Measurements from ENCODE around the gene HSPA12A. TPM values are rescaled to one million over a fixed set of nuclear protein-coding genes. Genes with fewer than 3 reads are reported as not detected.

Gene HSPA12A
- total RNA-seq, 1 experiment from 2014 or later: 1.4 TPM

DNA sequence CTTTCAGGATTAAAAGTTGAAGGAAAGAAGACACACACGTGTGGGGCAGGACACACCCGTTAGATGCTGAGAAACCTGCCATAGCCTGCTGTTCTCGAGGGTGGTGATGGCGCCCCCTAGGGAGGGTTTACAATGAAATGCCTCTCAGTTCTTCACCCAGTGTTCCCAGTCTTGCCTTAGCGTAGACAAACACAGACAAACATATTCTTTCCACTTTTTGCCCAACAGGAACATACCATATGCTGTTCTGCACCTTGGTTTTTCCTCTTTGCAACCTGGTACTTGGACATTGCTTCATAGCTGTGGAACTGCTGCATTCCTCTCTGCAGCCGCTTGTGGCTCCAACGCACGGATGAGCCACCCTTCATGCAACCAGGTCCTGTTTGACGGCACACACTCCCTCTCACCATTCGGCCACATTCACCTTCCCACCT lies 23.3 kb upstream of the HSPA12A start:
- intact Hi-C loops (cut with micrococcal nuclease; ENCODE audit: unreplicated experiment): no loop called here
- BruUV-seq (replicated peaks): no TSS peak
- Histone ChIP-seq H3K36me3 (ENCODE audit: insufficient read depth, low read length, poor library complexity, severe bottlenecking) (no peaks in the 10 kb centered on the region), H3K4me1 (ENCODE audit: insufficient read depth, low read length, poor library complexity, severe bottlenecking) (no peaks in the 10 kb centered on the region), H3K27me3 (replicated peaks; ENCODE audit: insufficient read depth, low read depth, low read length, poor library complexity) (peaks cover 6% of the 10 kb centered on the region), H3K4me3 (ENCODE audit: low read depth, low read length, poor library complexity, severe bottlenecking) (no peak overlapping the region), H3K9me3 (ENCODE audit: low read depth, low read length, poor library complexity, severe bottlenecking) (no peaks in the 10 kb centered on the region), H3K27ac (ENCODE audit: low read depth, low read length, poor library complexity, severe bottlenecking) (no peak overlapping the region)
- no peak for TF ChIP-seq EZH2 (IDR thresholded peaks at IDR 0.05; ENCODE audit: borderline replicate concordance, low read depth, low read length, poor library complexity, severe bottlenecking)
- TF ChIP-seq, protein P1, sequence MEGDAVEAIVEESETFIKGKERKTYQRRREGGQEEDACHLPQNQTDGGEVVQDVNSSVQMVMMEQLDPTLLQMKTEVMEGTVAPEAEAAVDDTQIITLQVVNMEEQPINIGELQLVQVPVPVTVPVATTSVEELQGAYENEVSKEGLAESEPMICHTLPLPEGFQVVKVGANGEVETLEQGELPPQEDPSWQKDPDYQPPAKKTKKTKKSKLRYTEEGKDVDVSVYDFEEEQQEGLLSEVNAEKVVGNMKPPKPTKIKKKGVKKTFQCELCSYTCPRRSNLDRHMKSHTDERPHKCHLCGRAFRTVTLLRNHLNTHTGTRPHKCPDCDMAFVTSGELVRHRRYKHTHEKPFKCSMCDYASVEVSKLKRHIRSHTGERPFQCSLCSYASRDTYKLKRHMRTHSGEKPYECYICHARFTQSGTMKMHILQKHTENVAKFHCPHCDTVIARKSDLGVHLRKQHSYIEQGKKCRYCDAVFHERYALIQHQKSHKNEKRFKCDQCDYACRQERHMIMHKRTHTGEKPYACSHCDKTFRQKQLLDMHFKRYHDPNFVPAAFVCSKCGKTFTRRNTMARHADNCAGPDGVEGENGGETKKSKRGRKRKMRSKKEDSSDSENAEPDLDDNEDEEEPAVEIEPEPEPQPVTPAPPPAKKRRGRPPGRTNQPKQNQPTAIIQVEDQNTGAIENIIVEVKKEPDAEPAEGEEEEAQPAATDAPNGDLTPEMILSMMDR (conservative IDR thresholded peaks at IDR 0.05; ENCODE audit: low read depth, low read length): peak; percentile 61
- POLR2A ChIA-PET (ENCODE audit: low non-redundant PET): no interaction called here
- DNase-seq (ENCODE audit: low spot score): peak; percentile 39
- CTCF ChIA-PET: no interaction called here

DNA sequence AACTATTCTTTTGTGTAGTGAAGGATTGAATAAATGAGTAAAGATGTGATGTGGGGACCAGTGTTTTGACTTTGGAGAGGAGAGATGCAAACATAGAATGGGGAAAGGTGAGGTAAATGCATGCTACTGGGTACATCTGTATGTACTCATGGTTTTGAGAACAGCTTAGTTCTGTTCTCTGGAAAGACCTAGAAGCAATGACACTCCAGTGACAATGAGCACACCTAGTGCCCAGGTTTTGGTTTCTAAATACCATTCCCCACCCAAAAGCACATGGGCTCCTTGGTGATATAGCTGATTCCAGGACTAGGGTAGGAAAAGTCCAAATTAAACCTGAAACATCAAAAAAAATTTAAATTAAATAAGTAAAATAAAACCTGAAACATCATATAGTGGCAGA lies 22.6 kb upstream of the HSPA12A start:
- H3K27me3 ChIP-seq (replicated peaks; ENCODE audit: insufficient read depth, low read depth, low read length, poor library complexity): peaks cover 6% of the 10 kb centered on the region
- ChIA-PET CTCF (no interaction called here), POLR2A (ENCODE audit: low non-redundant PET) (no interaction called here)
- TF ChIP-seq, protein P1 (conservative IDR thresholded peaks at IDR 0.05; ENCODE audit: low read depth, low read length): no peak
- TF ChIP-seq EZH2 (IDR thresholded peaks at IDR 0.05; ENCODE audit: borderline replicate concordance, low read depth, low read length, poor library complexity, severe bottlenecking): no peak
- intact Hi-C loops (cut with micrococcal nuclease; ENCODE audit: unreplicated experiment): no loop called here
- H3K4me3 ChIP-seq (ENCODE audit: low read depth, low read length, poor library complexity, severe bottlenecking): no peak overlapping the region
- no peaks in the 10 kb centered on the region for H3K4me1 ChIP-seq (ENCODE audit: insufficient read depth, low read length, poor library complexity, severe bottlenecking)
- no peaks in the 10 kb centered on the region for H3K9me3 ChIP-seq (ENCODE audit: low read depth, low read length, poor library complexity, severe bottlenecking)
- no peak for DNase-seq (ENCODE audit: low spot score)
- BruUV-seq (replicated peaks): no TSS peak
- no peak overlapping the region for H3K27ac ChIP-seq (ENCODE audit: low read depth, low read length, poor library complexity, severe bottlenecking)
- no peaks in the 10 kb centered on the region for H3K36me3 ChIP-seq (ENCODE audit: insufficient read depth, low read length, poor library complexity, severe bottlenecking)

DNA sequence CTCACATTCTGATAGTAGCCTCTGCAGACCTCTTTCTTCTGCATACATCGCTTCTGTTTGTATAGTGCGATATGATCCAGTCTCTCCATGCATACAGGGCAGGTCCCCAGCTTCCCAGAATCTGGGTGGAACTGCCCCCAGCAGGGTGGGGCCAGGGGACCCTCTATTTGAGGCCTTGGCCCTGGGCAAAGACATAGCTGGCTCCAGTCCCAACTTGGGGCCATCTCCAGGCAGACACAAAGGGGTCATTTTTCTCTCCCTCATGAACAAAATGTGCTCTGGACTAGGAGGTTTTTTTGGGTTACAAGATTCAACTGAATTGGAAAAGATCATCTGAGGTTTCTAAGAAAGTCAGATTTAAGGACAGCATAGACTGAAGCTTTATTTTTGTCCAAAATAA lies 21.1 kb upstream of the HSPA12A start:
- H3K4me1 ChIP-seq (ENCODE audit: insufficient read depth, low read length, poor library complexity, severe bottlenecking): no peaks in the 10 kb centered on the region
- H3K36me3 ChIP-seq (ENCODE audit: insufficient read depth, low read length, poor library complexity, severe bottlenecking): no peaks in the 10 kb centered on the region
- TF ChIP-seq, protein P1 (conservative IDR thresholded peaks at IDR 0.05; ENCODE audit: low read depth, low read length): no peak
- no peak for TF ChIP-seq EZH2 (IDR thresholded peaks at IDR 0.05; ENCODE audit: borderline replicate concordance, low read depth, low read length, poor library complexity, severe bottlenecking)
- no TSS peak for BruUV-seq (replicated peaks)
- DNase-seq (ENCODE audit: low spot score): no peak
- CTCF ChIA-PET: no interaction called here
- intact Hi-C loops (cut with micrococcal nuclease; ENCODE audit: unreplicated experiment): no loop called here
- POLR2A ChIA-PET (ENCODE audit: low non-redundant PET): no interaction called here
- no peaks in the 10 kb centered on the region for H3K9me3 ChIP-seq (ENCODE audit: low read depth, low read length, poor library complexity, severe bottlenecking)
- H3K27ac ChIP-seq (ENCODE audit: low read depth, low read length, poor library complexity, severe bottlenecking): no peak overlapping the region
- H3K27me3 ChIP-seq (replicated peaks; ENCODE audit: insufficient read depth, low read depth, low read length, poor library complexity): peaks cover 6% of the 10 kb centered on the region
- no peak overlapping the region for H3K4me3 ChIP-seq (ENCODE audit: low read depth, low read length, poor library complexity, severe bottlenecking)

Measured in A673 (cell line).